Effector memory CD8-positive, alpha-beta T cell (primary cell): ENCODE data around the gene TNK2.
"Not testable (repeated sequence)": the region's sequence is repeated elsewhere in the genome, so short reads cannot be mapped to it uniquely, and the experiment has no call there.

ENCODE experiments used
- ATAC-seq: fragments of 150-1000 bp; cut with Tn5 transposase; replicated peaks from 2 replicates; pipeline ENCODE4 v1.10.0; 2021; ENCODE audit warnings: mild to moderate bottlenecking, moderate library complexity
- DNase-seq, 3 experiments: peaks; one replicate each; pipeline ENCODE4 v3.0.0; 2021
- H3K27ac Mint-ChIP-seq, 2 donors: one replicate each; pipeline ENCODE4 v1.8.0; 2022; ENCODE audit warnings: mild to moderate bottlenecking in 2 of 2, mixed read lengths in 2 of 2, moderate library complexity in 2 of 2
- H3K27me3 Mint-ChIP-seq, 2 donors: one replicate each; pipeline ENCODE4 v1.8.0; 2022; ENCODE audit warnings: mixed read lengths in 2 of 2
- H3K36me3 Mint-ChIP-seq: one replicate; pipeline ENCODE4 v1.8.0; 2022; ENCODE audit warnings: mild to moderate bottlenecking, moderate library complexity, mixed read lengths; ENCODE audit not compliant: insufficient read depth
- H3K4me1 Mint-ChIP-seq, 2 donors: one replicate each; pipeline ENCODE4 v1.8.0; 2022; ENCODE audit warnings: low read depth in 2 of 2, mixed read lengths in 2 of 2
- H3K4me3 Mint-ChIP-seq, 2 donors: one replicate each; pipeline ENCODE4 v1.8.0; 2022; ENCODE audit warnings: mild to moderate bottlenecking in 2 of 2, mixed read lengths in 2 of 2, moderate library complexity in 2 of 2
- H3K9me3 Mint-ChIP-seq, 2 donors: one replicate each; pipeline ENCODE4 v1.8.0; 2022; ENCODE audit warnings: mixed read lengths in 2 of 2

TNK2 gene

GRCh38 chr3:195939526-195940470, 31.4 kb upstream of the TNK2 start:
- not testable (repeated sequence) for H3K4me3 Mint-ChIP-seq, H3K27ac Mint-ChIP-seq, H3K9me3 Mint-ChIP-seq, H3K36me3 Mint-ChIP-seq, DNase-seq, ATAC-seq, H3K27me3 Mint-ChIP-seq
- peaks cover 7 to 17% of the 10 kb centered on the region in 2 donors for H3K4me1 Mint-ChIP-seq

GRCh38 chr3:195933044-195933430, 24.7 kb upstream of the TNK2 start:
- not testable (repeated sequence) for H3K9me3 Mint-ChIP-seq, H3K4me1 Mint-ChIP-seq, H3K27me3 Mint-ChIP-seq, H3K4me3 Mint-ChIP-seq, H3K36me3 Mint-ChIP-seq, DNase-seq, ATAC-seq, H3K27ac Mint-ChIP-seq

GRCh38 chr3:195932418-195933043, 24.2 kb upstream of the TNK2 start:
- ATAC-seq = no peak
- Mint-ChIP-seq H3K4me1 (no peaks in the 10 kb centered on the region), H3K27me3 (no peaks in the 10 kb centered on the region), H3K36me3 (no peaks in the 10 kb centered on the region), H3K4me3 (no peak overlapping the region), H3K9me3 (no peaks in the 10 kb centered on the region), H3K27ac (no peak overlapping the region)
- DNase-seq = no peak

- DNase-seq (no peak), ATAC-seq (no peak)
- no peaks in the 10 kb centered on the region for H3K27me3 Mint-ChIP-seq
- H3K36me3 Mint-ChIP-seq = no peaks in the 10 kb centered on the region
- H3K4me1 Mint-ChIP-seq = no peaks in the 10 kb centered on the region
- no peaks in the 10 kb centered on the region for H3K9me3 Mint-ChIP-seq
- no peak overlapping the region for H3K4me3 Mint-ChIP-seq
- H3K27ac Mint-ChIP-seq = no peak overlapping the region
Observed at GRCh38 chr3:195931582-195932273, 23.4 kb upstream of the TNK2 start.

GRCh38 chr3:195929452-195929851, 21.1 kb upstream of the TNK2 start:
- no peak overlapping the region for H3K4me3 Mint-ChIP-seq
- no peak for DNase-seq
- ATAC-seq = no peak
- H3K9me3 Mint-ChIP-seq = no peaks in the 10 kb centered on the region
- no peaks in the 10 kb centered on the region for H3K27me3 Mint-ChIP-seq
- H3K36me3 Mint-ChIP-seq = no peaks in the 10 kb centered on the region
- no peaks in the 10 kb centered on the region for H3K4me1 Mint-ChIP-seq
- no peak overlapping the region for H3K27ac Mint-ChIP-seq

- Mint-ChIP-seq H3K4me3 (no peak overlapping the region), H3K27me3 (peaks cover 11 to 30% of the 10 kb centered on the region in 2 donors), H3K4me1 (peaks cover 0 to 2% of the 10 kb centered on the region in 2 donors), H3K36me3 (no peaks in the 10 kb centered on the region), H3K9me3 (no peaks in the 10 kb centered on the region), H3K27ac (no peak overlapping the region)
- no peak for DNase-seq
- ATAC-seq = no peak
Observed at GRCh38 chr3:195921334-195921791, 13.0 kb upstream of the TNK2 start.

- Mint-ChIP-seq H3K9me3 (no peaks in the 10 kb centered on the region), H3K4me1 (peaks cover 8 to 10% of the 10 kb centered on the region in 2 donors), H3K27me3 (peaks cover 12 to 35% of the 10 kb centered on the region in 2 donors), H3K36me3 (peaks cover 5% of the 10 kb centered on the region), H3K27ac (no peak overlapping the region), H3K4me3 (no peak overlapping the region)
- DNase-seq = no peak
- no peak for ATAC-seq
Observed at GRCh38 chr3:195918176-195918575, 9.8 kb upstream of the TNK2 start.

GRCh38 chr3:195916991-195917390, 8.6 kb upstream of the TNK2 start:
- peaks cover 12 to 35% of the 10 kb centered on the region in 2 donors for H3K27me3 Mint-ChIP-seq
- H3K36me3 Mint-ChIP-seq = peaks cover 9% of the 10 kb centered on the region
- no peak overlapping the region for H3K4me3 Mint-ChIP-seq
- H3K9me3 Mint-ChIP-seq = no peaks in the 10 kb centered on the region
- no peak for ATAC-seq
- H3K27ac Mint-ChIP-seq = no peak overlapping the region
- H3K4me1 Mint-ChIP-seq = peaks cover 8 to 10% of the 10 kb centered on the region in 2 donors
- no peak for DNase-seq

- DNase-seq (no peak), ATAC-seq (no peak)
- Mint-ChIP-seq H3K9me3 (no peaks in the 10 kb centered on the region), H3K4me1 (peaks cover 8 to 10% of the 10 kb centered on the region in 2 donors), H3K27ac (no peak overlapping the region), H3K36me3 (peaks cover 12% of the 10 kb centered on the region), H3K4me3 (no peak overlapping the region), H3K27me3 (peaks cover 12 to 28% of the 10 kb centered on the region in 2 donors)
Observed at GRCh38 chr3:195916291-195916690, 7.9 kb upstream of the TNK2 start.

GRCh38 chr3:195914648-195915473, 6.5 kb upstream of the TNK2 start:
- Mint-ChIP-seq H3K27ac (peak overlapping the region in 1 of 2 donors; percentile 81), H3K4me3 (no peak overlapping the region), H3K36me3 (peaks cover 17% of the 10 kb centered on the region), H3K27me3 (peaks cover 12 to 26% of the 10 kb centered on the region in 2 donors), H3K9me3 (no peaks in the 10 kb centered on the region), H3K4me1 (peaks cover 8 to 10% of the 10 kb centered on the region in 2 donors)
- DNase-seq (peak; percentile 87 to 92 (median 88)), ATAC-seq (peak; percentile 98)

- H3K36me3 Mint-ChIP-seq = peaks cover 17% of the 10 kb centered on the region
- H3K9me3 Mint-ChIP-seq, H3K4me1 Mint-ChIP-seq, ATAC-seq, H3K4me3 Mint-ChIP-seq, DNase-seq, H3K27ac Mint-ChIP-seq: not testable (repeated sequence)
- peaks cover 12 to 26% of the 10 kb centered on the region in 2 donors for H3K27me3 Mint-ChIP-seq
Observed at GRCh38 chr3:195914146-195914545, 5.8 kb upstream of the TNK2 start.

GRCh38 chr3:195913382-195913781, 5.0 kb upstream of the TNK2 start:
- Mint-ChIP-seq H3K4me1 (peaks cover 8 to 9% of the 10 kb centered on the region in 2 donors), H3K9me3 (no peaks in the 10 kb centered on the region), H3K36me3 (peaks cover 23% of the 10 kb centered on the region), H3K27ac (no peak overlapping the region), H3K27me3 (peaks cover 12 to 23% of the 10 kb centered on the region in 2 donors), H3K4me3 (no peak overlapping the region)
- ATAC-seq (no peak), DNase-seq (no peak)

GRCh38 chr3:195911946-195912270, 3.6 kb upstream of the TNK2 start:
- ATAC-seq (no peak), DNase-seq (no peak)
- peaks cover 21 to 23% of the 10 kb centered on the region in 2 donors for H3K4me1 Mint-ChIP-seq
- H3K27ac Mint-ChIP-seq = no peak overlapping the region
- no peak overlapping the region for H3K4me3 Mint-ChIP-seq
- H3K36me3 Mint-ChIP-seq = peaks cover 38% of the 10 kb centered on the region
- no peaks in the 10 kb centered on the region for H3K9me3 Mint-ChIP-seq
- peaks cover 7 to 11% of the 10 kb centered on the region in 2 donors for H3K27me3 Mint-ChIP-seq
